Calu3 (cell line): Measurements from ENCODE around the gene HJV. TPM values are rescaled to one million over a fixed set of nuclear protein-coding genes. Genes with fewer than 3 reads are reported as not detected.
A peak's percentile ranks its signal among the peaks of the same experiment; 100 is the strongest.
"Not testable (repeated sequence)": the region's sequence is repeated elsewhere in the genome, so short reads cannot be mapped to it uniquely, and the experiment has no call there.

Source experiments
- Bru-seq: library from RNA; stranded (reverse); fragments of 400-500 nt; gene quantifications from one replicate; lab custom pipeline; 2021; lab: Mats Ljungman, UMichigan
- BruChase-seq, 2 experiments: library from RNA; stranded (reverse); fragments of 400-500 nt; gene quantifications; one replicate each; lab custom pipeline; 2021; lab: Mats Ljungman, UMichigan
- BruUV-seq: library from RNA; stranded (reverse); fragments of 400-500 nt; replicated peaks from 2 replicates; lab custom pipeline; 2021; lab: Mats Ljungman, UMichigan
- CTCF ChIA-PET: fragments of 300-600 bp; sonication (Branson Sonifier 250); formaldehyde crosslinking; loops from one replicate; lab custom pipeline; 2022; ENCODE audit warnings: antibody characterized with exemption; lab: Charles Lee
- DNase-seq: peaks from one replicate; pipeline ENCODE4 v3.0.0; 2022
- H3K27ac Mint-ChIP-seq: one replicate; pipeline ENCODE4 v1.8.0; 2022; ENCODE audit warnings: mixed read lengths; ENCODE audit not compliant: unreplicated experiment
- H3K27me3 Mint-ChIP-seq: one replicate; pipeline ENCODE4 v1.8.0; 2022; ENCODE audit warnings: mixed read lengths; ENCODE audit not compliant: unreplicated experiment
- H3K36me3 Mint-ChIP-seq: one replicate; pipeline ENCODE4 v1.8.0; 2022; ENCODE audit warnings: mild to moderate bottlenecking, moderate library complexity, mixed read lengths; ENCODE audit not compliant: insufficient read depth, unreplicated experiment
- H3K4me1 Mint-ChIP-seq: one replicate; pipeline ENCODE4 v1.8.0; 2022; ENCODE audit warnings: mild to moderate bottlenecking, low read depth, mixed read lengths; ENCODE audit not compliant: unreplicated experiment
- H3K4me3 Mint-ChIP-seq: one replicate; pipeline ENCODE4 v1.8.0; 2022; ENCODE audit warnings: mild to moderate bottlenecking, low read depth, moderate library complexity, mixed read lengths; ENCODE audit not compliant: unreplicated experiment
- H3K9me3 Mint-ChIP-seq: one replicate; pipeline ENCODE4 v1.8.0; 2022; ENCODE audit warnings: low read depth, mixed read lengths; ENCODE audit not compliant: unreplicated experiment
- CTCF ChIP-seq: fragments of 200-600 bp; IDR thresholded peaks from one replicate; pipeline ENCODE4 v1.8.0; 2022; ENCODE audit warnings: antibody characterized with exemption; ENCODE audit not compliant: unreplicated experiment
- intact Hi-C: fragments of 100-400 bp; cut with micrococcal nuclease; formaldehyde crosslinking; loops from one replicate; pipeline ENCODE4 v1.10.0; 2022; ENCODE audit not compliant: unreplicated experiment
- long read RNA-seq: library from polyadenylated mRNA; stranded (forward); transcript quantifications from one replicate; pipeline ENCODE4 v2.0.0, GENCODE V29; 2022
- total RNA-seq: library from RNA; stranded (reverse); gene quantifications from 2 replicates; pipeline ENCODE4 v1.2.3, GENCODE V29; 2022

Gene HJV
- not detected in 2 replicates for total RNA-seq
- percentile 5 among the genes with signal in this experiment for Bru-seq, nascent RNA
- percentile 9 among the genes with signal in this experiment for BruChase-seq, experiment 1, labeled RNA remaining after a 6-hour chase
- BruChase-seq, experiment 2, labeled RNA remaining after a 2-hour chase = not detected
- long read RNA-seq = 0 reads

- BruUV-seq = no TSS peak
- CTCF ChIA-PET = interaction anchor here (0.7 to 0.8 kb wide), 2 partner anchors 19 to 176 kb away, joined by 4 read pairs; partner anchors contain the start of gene NUDT17
- peaks cover 8% of the 10 kb centered on the region for H3K4me1 Mint-ChIP-seq
- no peak for DNase-seq
- no peak within 1 kb of the TSS for H3K4me3 Mint-ChIP-seq
- peaks cover 78% of the 10 kb centered on the region for H3K27me3 Mint-ChIP-seq
- TF ChIP-seq CTCF = no peak
- intact Hi-C loops = no loop called here
- no peak within 1 kb of the TSS for H3K27ac Mint-ChIP-seq
- H3K9me3 Mint-ChIP-seq = no peaks in the 10 kb centered on the region
- H3K36me3 Mint-ChIP-seq = no peaks in the 10 kb centered on the region
Observed at GRCh38 chr1:146021622-146022402, at the start of gene HJV. HJV (minus strand) TSS chr1:146021735; CDS start chr1:146020231, 1,504 bp downstream.

- H3K9me3 Mint-ChIP-seq, BruUV-seq, CTCF ChIA-PET, DNase-seq, H3K4me3 Mint-ChIP-seq, H3K36me3 Mint-ChIP-seq, H3K27me3 Mint-ChIP-seq, H3K27ac Mint-ChIP-seq, H3K4me1 Mint-ChIP-seq, intact Hi-C loops: not testable (repeated sequence)
Observed at GRCh38 chr1:146059148-146059547, 37.6 kb upstream of the HJV start.

- H3K27me3 Mint-ChIP-seq, H3K9me3 Mint-ChIP-seq, intact Hi-C loops: not testable (repeated sequence)
- TSS peak; percentile 99 for BruUV-seq
- Mint-ChIP-seq H3K4me3 (peak overlapping the region; percentile 71), H3K27ac (peak overlapping the region; percentile 100), H3K4me1 (peaks cover 19% of the 10 kb centered on the region), H3K36me3 (peaks cover 14% of the 10 kb centered on the region)
- DNase-seq = peak; percentile 92
- CTCF ChIA-PET = interaction anchor here (0.7 to 1.8 kb wide), 3 partner anchors 11 to 15 kb away, joined by 3 to 12 read pairs (median 3); no protein-coding TSS in a partner anchor
Observed at GRCh38 chr1:146051852-146052676, 30.5 kb upstream of the HJV start.

GRCh38 chr1:146051452-146051851 is 29.9 kb upstream of the HJV start:
- Mint-ChIP-seq H3K27me3 (no peaks in the 10 kb centered on the region), H3K9me3 (no peaks in the 10 kb centered on the region), H3K27ac (peak overlapping the region; percentile 100), H3K4me3 (peak overlapping the region; percentile 71), H3K36me3 (peaks cover 14% of the 10 kb centered on the region), H3K4me1 (peaks cover 19% of the 10 kb centered on the region)
- CTCF ChIA-PET = interaction anchor here (0.6 to 1.8 kb wide), 3 partner anchors 12 to 206 kb away, joined by 3 to 12 read pairs (median 4); partner anchors contain the start of gene NUDT17
- no TSS peak for BruUV-seq
- TF ChIP-seq CTCF = no peak
- intact Hi-C loops = no loop called here
- no peak for DNase-seq

- intact Hi-C loops, H3K9me3 Mint-ChIP-seq, DNase-seq, H3K27me3 Mint-ChIP-seq, BruUV-seq: not testable (repeated sequence)
- CTCF ChIA-PET = interaction anchor here (0.5 to 0.7 kb wide), 2 partner anchors 38 to 74 kb away, joined by 3 to 4 read pairs; no protein-coding TSS in a partner anchor
- H3K27ac Mint-ChIP-seq = peak overlapping the region; percentile 56
- H3K4me3 Mint-ChIP-seq = peak overlapping the region; percentile 10
- peaks cover 19% of the 10 kb centered on the region for H3K4me1 Mint-ChIP-seq
- H3K36me3 Mint-ChIP-seq = peaks cover 14% of the 10 kb centered on the region
Observed at GRCh38 chr1:146050652-146050963, 29.1 kb upstream of the HJV start.

GRCh38 chr1:146049866-146050651 is 28.5 kb upstream of the HJV start:
- H3K27ac Mint-ChIP-seq = peak overlapping the region; percentile 56

More at GRCh38 chr1:146049866-146050651, 28.5 kb upstream of the HJV start:
- DNase-seq, H3K9me3 Mint-ChIP-seq, H3K27me3 Mint-ChIP-seq, BruUV-seq, intact Hi-C loops: not testable (repeated sequence)
- Mint-ChIP-seq H3K4me3 (peak overlapping the region; percentile 10), H3K4me1 (peaks cover 19% of the 10 kb centered on the region), H3K36me3 (peaks cover 14% of the 10 kb centered on the region)
- CTCF ChIA-PET = interaction anchor here (0.5 to 1.0 kb wide), 3 partner anchors 11 to 73 kb away, joined by 3 to 7 read pairs (median 4); no protein-coding TSS in a partner anchor
